ENCODE results near the gene ESF1.

Gene ESF1

GRCh38 chr20:13784893-13785715, at the start of gene ESF1, which contains the start of gene NDUFAF5:
ESF1 (minus strand) TSS chr20:13784919; CDS start chr20:13783140, 1,779 bp downstream.
NDUFAF5 (plus strand) TSS chr20:13785028; CDS start chr20:13785069, 41 bp downstream.
- DNase-seq: peak; percentile 94

- DNase-seq: no peak
These were observed 46.8 kb upstream of the ESF1 start for GRCh38 chr20:13831476-13831875.

GRCh38 chr20:13825465-13825864, 40.7 kb upstream of the ESF1 start:
- no peak for DNase-seq

GRCh38 chr20:13824459-13824858, 39.7 kb upstream of the ESF1 start:
- no peak for DNase-seq

- no peak for DNase-seq
These were observed 37.7 kb upstream of the ESF1 start for GRCh38 chr20:13822459-13822858.

- DNase-seq: no peak
These were observed 37.2 kb upstream of the ESF1 start for GRCh38 chr20:13821876-13822275.

GRCh38 chr20:13819885-13820645, 35.3 kb upstream of the ESF1 start:
- DNase-seq: peak; percentile 53

GRCh38 chr20:13817342-13817741, 32.6 kb upstream of the ESF1 start:
- no peak for DNase-seq

- no peak for DNase-seq
These were observed 32.0 kb upstream of the ESF1 start for GRCh38 chr20:13816757-13817156.

GRCh38 chr20:13814672-13815071, 30.0 kb upstream of the ESF1 start:
- DNase-seq: no peak

- DNase-seq: no peak
These were observed 29.2 kb upstream of the ESF1 start for GRCh38 chr20:13813910-13814309.

GRCh38 chr20:13810446-13810845, 25.7 kb upstream of the ESF1 start:
- DNase-seq: no peak

- DNase-seq: no peak
These were observed 25.1 kb upstream of the ESF1 start for GRCh38 chr20:13809855-13810254.

- no peak for DNase-seq
These were observed 24.7 kb upstream of the ESF1 start for GRCh38 chr20:13809373-13809772.

- peak; percentile 95 for DNase-seq
These were observed 16.0 kb upstream of the ESF1 start for GRCh38 chr20:13800728-13801134.

GRCh38 chr20:13799974-13800373, 15.3 kb upstream of the ESF1 start:
- DNase-seq: no peak

GRCh38 chr20:13799040-13799439, 14.3 kb upstream of the ESF1 start:
- DNase-seq: no peak

GRCh38 chr20:13794667-13795066, 9.9 kb upstream of the ESF1 start:
- no peak for DNase-seq

- DNase-seq: no peak
These were observed 8.3 kb upstream of the ESF1 start for GRCh38 chr20:13793001-13793400.

GRCh38 chr20:13791540-13792459, 7.1 kb upstream of the ESF1 start:
- no peak for DNase-seq

- DNase-seq: no peak
These were observed 6.0 kb upstream of the ESF1 start for GRCh38 chr20:13790708-13791107.

- DNase-seq: peak; percentile 31
These were observed 3.6 kb upstream of the ESF1 start for GRCh38 chr20:13788167-13788834.

All from NCI-H2029 (cell line).